ENCODE measurements around the gene PIP5K1C. TPM values are rescaled to one million over a fixed set of nuclear protein-coding genes. Genes with fewer than 3 reads are reported as not detected.
A peak's percentile ranks its signal among the peaks of the same experiment; 100 is the strongest.

The PIP5K1C gene
- total and polyA plus RNA-seq, 9 of the 15 experiments (the other 6 are each of a cell fraction or from before 2014, with no cell fraction given) = 0.38 to 22.1 (median 4.1) TPM

DNA sequence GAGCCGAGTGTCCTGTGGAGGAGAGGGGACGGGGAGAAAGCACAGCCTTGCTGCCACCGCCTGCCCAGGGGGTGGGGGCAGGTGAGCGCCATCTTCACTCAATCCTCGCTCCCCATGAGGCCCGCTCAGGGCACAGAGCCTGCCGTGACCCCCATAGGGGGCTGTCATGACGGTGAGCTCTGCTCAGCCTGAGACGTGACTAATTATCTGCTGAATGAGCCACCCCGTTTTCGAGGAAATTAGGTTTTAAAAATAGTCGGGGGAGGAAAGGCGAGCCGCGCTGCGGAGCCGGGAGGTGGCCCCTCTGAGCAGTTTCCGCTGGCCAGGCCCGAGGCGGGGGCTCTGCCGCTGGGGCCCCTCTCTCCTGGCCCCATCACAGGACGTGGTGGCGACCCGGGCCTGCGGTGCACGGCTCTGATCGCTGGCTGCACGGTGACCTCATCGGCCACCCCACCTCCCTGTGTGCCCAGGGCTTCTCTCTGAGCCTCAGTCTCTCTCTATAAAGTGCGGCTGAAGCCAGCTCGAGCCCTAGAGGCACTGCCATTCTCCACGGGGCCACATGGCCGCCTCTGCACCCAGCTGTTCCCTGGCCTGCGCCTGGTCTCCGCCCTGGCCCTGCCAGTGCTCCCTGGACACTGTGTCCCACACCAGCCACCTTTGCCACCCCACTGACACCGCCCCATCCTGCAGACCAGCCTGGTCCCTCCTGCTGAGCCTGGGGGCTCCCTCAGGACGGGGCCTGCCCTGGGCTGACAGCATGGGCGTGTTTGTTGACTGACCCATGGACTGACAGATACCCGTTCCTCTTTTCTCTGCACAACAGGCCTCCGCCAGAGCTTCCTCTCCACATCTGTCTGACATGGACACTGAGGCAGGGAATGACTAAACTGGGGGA lies 28.3 kb downstream of the PIP5K1C start (continued):
- TF ChIP-seq CCNT2 (IDR thresholded peaks at IDR 0.05; ENCODE audit: borderline replicate concordance, extremely low read depth, insufficient read length, low read depth, low read length) (no peak), MYNN (IDR thresholded peaks at IDR 0.05) (no peak), MYNN (CRISPR knock-in tag; IDR thresholded peaks at IDR 0.05) (no peak), RBM34 (IDR thresholded peaks at IDR 0.05; ENCODE audit: borderline replicate concordance, insufficient read depth, low read length) (no peak), ZNF384 (IDR thresholded peaks at IDR 0.05; ENCODE audit: low read depth, low read length) (no peak), KAT7 (CRISPR knock-in tag; IDR thresholded peaks at IDR 0.05; ENCODE audit: borderline replicate concordance) (no peak), FOXK2 (conservative IDR thresholded peaks at IDR 0.05 in 1 of 2, IDR thresholded peaks at IDR 0.05 in 1 of 2; ENCODE audit: low read depth in 2 of 2) (no peak), BCOR (IDR thresholded peaks at IDR 0.05) (peak; percentile 41; the same call in 1 of the 2 replicates), SMAD1 (IDR thresholded peaks at IDR 0.05; ENCODE audit: low read depth, low read length, partially characterized antibody) (no peak), FIP1L1 (IDR thresholded peaks at IDR 0.05; ENCODE audit: low read depth, low read length, poor library complexity, severe bottlenecking) (peak; percentile 35), RBM22 (IDR thresholded peaks at IDR 0.05; ENCODE audit: low read depth, low read length, poor library complexity, severe bottlenecking) (no peak), SMARCA5 (IDR thresholded peaks at IDR 0.05) (peak; percentile 56; the same call in 1 of the 2 replicates), RBM15 (IDR thresholded peaks at IDR 0.05; ENCODE audit: insufficient read depth, low read length) (no peak), SPI1 (IDR thresholded peaks at IDR 0.05; ENCODE audit: borderline replicate concordance, low read depth, low read length) (peak; percentile 89)
- TF ChIP-seq, protein P1, sequence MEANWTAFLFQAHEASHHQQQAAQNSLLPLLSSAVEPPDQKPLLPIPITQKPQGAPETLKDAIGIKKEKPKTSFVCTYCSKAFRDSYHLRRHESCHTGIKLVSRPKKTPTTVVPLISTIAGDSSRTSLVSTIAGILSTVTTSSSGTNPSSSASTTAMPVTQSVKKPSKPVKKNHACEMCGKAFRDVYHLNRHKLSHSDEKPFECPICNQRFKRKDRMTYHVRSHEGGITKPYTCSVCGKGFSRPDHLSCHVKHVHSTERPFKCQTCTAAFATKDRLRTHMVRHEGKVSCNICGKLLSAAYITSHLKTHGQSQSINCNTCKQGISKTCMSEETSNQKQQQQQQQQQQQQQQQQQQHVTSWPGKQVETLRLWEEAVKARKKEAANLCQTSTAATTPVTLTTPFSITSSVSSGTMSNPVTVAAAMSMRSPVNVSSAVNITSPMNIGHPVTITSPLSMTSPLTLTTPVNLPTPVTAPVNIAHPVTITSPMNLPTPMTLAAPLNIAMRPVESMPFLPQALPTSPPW (CRISPR knock-in tag; IDR thresholded peaks at IDR 0.05) = no peak; the same call in 1 of the 2 replicates
- TF ChIP-seq, protein P2, sequence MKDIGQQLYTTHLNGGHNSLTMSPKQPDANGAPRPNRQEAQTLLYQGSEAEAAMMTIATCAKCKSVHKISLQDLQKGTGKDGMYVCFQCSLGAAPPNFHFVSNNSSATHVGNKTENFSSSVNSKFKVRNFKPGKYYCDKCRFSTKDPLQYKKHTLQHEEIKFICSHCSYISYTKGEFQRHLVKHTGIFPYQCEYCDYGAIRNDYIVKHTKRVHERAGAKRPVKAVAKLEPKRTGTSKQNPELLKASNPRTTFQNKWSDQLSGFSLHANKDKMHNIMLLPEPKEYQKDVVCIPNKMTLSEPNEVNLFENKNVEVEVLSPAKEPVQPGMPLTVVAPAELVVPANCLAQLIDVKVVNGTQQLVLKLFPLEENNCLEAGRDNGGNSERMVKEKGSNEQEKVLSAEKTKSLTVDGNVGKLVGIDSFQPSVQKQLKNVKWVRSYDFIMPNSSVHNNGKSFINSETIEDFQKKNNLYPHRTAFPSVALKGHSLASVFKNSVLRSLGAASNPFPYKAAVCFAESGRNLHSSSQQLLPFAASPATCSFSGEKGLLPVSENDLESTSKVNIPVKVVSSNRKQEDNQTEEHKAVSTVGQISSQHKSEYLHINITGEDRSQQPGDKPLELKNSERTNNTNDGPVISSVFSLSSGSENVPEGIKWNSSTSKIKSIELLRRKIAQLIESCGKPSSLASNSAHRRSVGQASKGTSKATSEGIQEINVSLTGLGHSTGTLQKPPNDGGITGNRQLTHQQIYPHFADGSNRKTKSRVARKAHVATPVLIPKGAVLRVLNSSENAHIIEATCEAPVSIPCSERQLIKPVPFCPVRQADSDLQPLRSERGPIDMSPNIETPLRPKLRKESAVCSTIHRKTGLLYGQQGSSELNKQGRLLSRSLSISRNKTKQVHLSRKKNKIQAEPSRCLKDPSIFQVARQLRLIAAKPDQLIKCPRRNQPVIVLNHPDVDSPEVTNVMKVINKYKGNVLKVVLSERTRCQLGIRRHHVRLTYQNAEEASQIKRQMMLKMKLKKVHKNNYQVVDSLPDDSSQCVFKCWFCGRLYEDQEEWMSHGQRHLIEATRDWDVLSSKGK (CRISPR knock-in tag; IDR thresholded peaks at IDR 0.05) = no peak
- TF ChIP-seq, protein P3, sequence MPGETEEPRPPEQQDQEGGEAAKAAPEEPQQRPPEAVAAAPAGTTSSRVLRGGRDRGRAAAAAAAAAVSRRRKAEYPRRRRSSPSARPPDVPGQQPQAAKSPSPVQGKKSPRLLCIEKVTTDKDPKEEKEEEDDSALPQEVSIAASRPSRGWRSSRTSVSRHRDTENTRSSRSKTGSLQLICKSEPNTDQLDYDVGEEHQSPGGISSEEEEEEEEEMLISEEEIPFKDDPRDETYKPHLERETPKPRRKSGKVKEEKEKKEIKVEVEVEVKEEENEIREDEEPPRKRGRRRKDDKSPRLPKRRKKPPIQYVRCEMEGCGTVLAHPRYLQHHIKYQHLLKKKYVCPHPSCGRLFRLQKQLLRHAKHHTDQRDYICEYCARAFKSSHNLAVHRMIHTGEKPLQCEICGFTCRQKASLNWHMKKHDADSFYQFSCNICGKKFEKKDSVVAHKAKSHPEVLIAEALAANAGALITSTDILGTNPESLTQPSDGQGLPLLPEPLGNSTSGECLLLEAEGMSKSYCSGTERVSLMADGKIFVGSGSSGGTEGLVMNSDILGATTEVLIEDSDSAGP (CRISPR knock-in tag; IDR thresholded peaks at IDR 0.05) = no peak
- TF ChIP-seq, protein P4, sequence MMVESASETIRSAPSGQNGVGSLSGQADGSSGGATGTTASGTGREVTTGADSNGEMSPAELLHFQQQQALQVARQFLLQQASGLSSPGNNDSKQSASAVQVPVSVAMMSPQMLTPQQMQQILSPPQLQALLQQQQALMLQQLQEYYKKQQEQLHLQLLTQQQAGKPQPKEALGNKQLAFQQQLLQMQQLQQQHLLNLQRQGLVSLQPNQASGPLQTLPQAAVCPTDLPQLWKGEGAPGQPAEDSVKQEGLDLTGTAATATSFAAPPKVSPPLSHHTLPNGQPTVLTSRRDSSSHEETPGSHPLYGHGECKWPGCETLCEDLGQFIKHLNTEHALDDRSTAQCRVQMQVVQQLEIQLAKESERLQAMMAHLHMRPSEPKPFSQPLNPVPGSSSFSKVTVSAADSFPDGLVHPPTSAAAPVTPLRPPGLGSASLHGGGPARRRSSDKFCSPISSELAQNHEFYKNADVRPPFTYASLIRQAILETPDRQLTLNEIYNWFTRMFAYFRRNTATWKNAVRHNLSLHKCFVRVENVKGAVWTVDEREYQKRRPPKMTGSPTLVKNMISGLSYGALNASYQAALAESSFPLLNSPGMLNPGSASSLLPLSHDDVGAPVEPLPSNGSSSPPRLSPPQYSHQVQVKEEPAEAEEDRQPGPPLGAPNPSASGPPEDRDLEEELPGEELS (CRISPR knock-in tag; IDR thresholded peaks at IDR 0.05; ENCODE audit: borderline replicate concordance) = 0 out of 2 replicates have a peak, but pooled peaks have one; percentile 52
